Ascending aorta (tissue), 2 donors: ENCODE results near the gene SLC15A4. TPM values are rescaled to one million over a fixed set of nuclear protein-coding genes. Genes with fewer than 3 reads are reported as not detected.
A peak's percentile ranks its signal among the peaks of the same experiment; 100 is the strongest.
"Not testable (repeated sequence)": the region's sequence is repeated elsewhere in the genome, so short reads cannot be mapped to it uniquely, and the experiment has no call there.

Source experiments
- DNase-seq, 2 donors: peaks; one replicate each; pipeline ENCODE4 v3.0.0-alpha.2; 2019; ENCODE audit warnings: low spot score in 2 of 2
- H3K27ac ChIP-seq, 2 donors: fragments of 200-600 bp; sonication (generic); one replicate each; pipeline ENCODE4 v1.5.1; 2016 to 2017; ENCODE audit warnings: mild to moderate bottlenecking in 1 of 2
- H3K27me3 ChIP-seq: fragments of 200-600 bp; sonication (generic); one replicate; pipeline ENCODE4 v1.5.1; 2017
- H3K36me3 ChIP-seq, 2 donors: fragments of 200-600 bp; sonication (generic); one replicate each; pipeline ENCODE4 v1.5.1; 2016
- H3K4me1 ChIP-seq, 2 donors: fragments of 200-600 bp; sonication (generic); one replicate each; pipeline ENCODE4 v1.5.1; 2016 to 2017; ENCODE audit warnings: mild to moderate bottlenecking in 1 of 2
- H3K4me3 ChIP-seq, 2 donors: fragments of 200-600 bp; sonication (generic); one replicate each; pipeline ENCODE4 v1.5.1; 2016 to 2017; ENCODE audit warnings: mild to moderate bottlenecking in 1 of 2
- H3K9me3 ChIP-seq, 2 donors: fragments of 200-600 bp; sonication (generic); one replicate each; pipeline ENCODE4 v1.5.1; 2016
- intact Hi-C: fragments of 100-400 bp; cut with DNase I; formaldehyde crosslinking; loops from one replicate; pipeline ENCODE4 v1.15.1; 2023
- total RNA-seq: library from RNA; depleted of rRNA; stranded (reverse); fragments of >200 nt; gene quantifications from one replicate; pipeline ENCODE4 v1.1.0, GENCODE V29; 2016
- TF ChIP-seq, protein P1 (sequence below), 3 experiments: fragments of 200-600 bp in 2 of 3; fragments of 450-650 bp in 1 of 3; sonication (generic) in 2 of 3; IDR thresholded peaks; one replicate each; pipeline ENCODE4 v1.5.1; 2016 to 2019; ENCODE audit warnings: antibody characterized with exemption in 3 of 3, mild to moderate bottlenecking in 1 of 3, moderate library complexity in 1 of 3

The SLC15A4 gene
- total RNA-seq, 1 donor from 2014 or later, result 39.3 TPM

DNA sequence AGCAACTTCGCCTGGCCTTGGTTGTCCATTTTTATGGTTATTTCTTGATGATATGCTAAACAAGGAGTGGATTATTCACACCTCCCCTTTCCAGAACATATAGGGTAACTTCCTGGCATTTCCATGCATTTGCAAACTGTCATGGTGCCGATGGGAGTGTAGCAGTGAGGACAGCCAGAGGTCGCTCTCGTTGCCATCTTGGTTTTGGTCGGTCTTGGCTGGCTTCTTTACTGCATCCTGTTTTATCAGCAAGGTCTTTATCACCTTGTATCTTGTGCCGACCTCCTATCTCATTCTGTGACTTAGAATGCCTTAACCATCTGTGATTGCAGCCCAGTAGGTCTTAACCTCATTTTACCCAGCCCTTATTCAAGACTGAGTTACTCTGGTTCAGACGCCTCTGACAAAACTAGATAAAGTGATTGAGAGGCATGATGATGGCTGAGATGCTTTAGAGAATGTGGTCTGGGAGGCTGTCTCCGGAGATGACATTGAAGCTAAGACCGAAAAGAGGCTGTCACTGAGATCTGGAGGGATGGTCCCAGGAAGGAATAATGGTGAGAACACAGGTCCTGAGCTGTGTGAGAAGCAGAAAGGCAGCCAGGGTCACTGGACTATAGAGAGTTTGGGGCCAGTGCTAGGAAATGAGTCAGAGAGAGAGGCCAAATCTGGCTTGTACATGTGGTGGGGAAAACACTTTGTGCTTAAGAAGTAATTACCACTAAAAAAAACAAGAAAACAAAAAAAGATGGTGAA is 32.5 kb upstream of the SLC15A4 start:
- H3K4me1 ChIP-seq, result no peaks in the 10 kb centered on the region
- H3K9me3 ChIP-seq, result no peaks in the 10 kb centered on the region
- H3K36me3 ChIP-seq, result no peaks in the 10 kb centered on the region
- no peaks in the 10 kb centered on the region for H3K27me3 ChIP-seq
- H3K27ac ChIP-seq, result no peak overlapping the region
- intact Hi-C loops, result no loop called here
- DNase-seq, result no peak
- no peak overlapping the region for H3K4me3 ChIP-seq
- TF ChIP-seq, protein P1, sequence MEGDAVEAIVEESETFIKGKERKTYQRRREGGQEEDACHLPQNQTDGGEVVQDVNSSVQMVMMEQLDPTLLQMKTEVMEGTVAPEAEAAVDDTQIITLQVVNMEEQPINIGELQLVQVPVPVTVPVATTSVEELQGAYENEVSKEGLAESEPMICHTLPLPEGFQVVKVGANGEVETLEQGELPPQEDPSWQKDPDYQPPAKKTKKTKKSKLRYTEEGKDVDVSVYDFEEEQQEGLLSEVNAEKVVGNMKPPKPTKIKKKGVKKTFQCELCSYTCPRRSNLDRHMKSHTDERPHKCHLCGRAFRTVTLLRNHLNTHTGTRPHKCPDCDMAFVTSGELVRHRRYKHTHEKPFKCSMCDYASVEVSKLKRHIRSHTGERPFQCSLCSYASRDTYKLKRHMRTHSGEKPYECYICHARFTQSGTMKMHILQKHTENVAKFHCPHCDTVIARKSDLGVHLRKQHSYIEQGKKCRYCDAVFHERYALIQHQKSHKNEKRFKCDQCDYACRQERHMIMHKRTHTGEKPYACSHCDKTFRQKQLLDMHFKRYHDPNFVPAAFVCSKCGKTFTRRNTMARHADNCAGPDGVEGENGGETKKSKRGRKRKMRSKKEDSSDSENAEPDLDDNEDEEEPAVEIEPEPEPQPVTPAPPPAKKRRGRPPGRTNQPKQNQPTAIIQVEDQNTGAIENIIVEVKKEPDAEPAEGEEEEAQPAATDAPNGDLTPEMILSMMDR (IDR thresholded peaks at IDR 0.05), result no peak

DNA sequence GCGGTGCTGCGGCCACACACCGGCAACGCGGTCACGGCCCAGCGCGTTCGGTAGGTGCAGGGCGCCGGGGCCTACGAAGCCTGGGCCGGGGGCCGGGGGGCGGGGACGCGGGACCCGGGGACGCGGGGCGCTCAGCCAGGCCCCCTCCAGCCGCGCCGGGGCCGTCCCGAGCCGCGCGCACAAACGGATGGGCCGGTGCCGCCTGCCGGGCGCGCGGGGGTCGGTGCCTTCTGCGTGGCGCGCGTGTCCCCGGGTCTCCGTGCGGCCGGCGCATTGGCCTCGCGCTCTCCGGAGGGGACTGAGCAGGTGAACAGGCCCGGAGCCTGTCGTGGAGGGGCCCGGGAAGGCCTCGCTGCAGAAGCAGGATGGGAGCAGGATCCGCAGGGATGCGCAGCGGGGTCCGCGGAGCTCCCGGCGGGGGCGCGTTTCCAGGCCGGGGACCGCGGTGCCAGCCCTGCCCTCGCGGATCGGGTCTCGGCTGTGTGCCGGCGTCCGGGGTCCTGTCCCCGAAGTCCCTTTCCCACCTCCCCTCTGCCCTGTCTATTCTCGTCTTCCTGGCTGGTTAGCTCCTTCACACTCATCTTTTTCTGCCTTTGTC is 29.9 kb upstream of the SLC15A4 start:
- H3K9me3 ChIP-seq, result no peaks in the 10 kb centered on the region
- H3K27me3 ChIP-seq, result no peaks in the 10 kb centered on the region
- no peak for DNase-seq
- no peak overlapping the region for H3K27ac ChIP-seq
- intact Hi-C loops, result no loop called here
- H3K4me3 ChIP-seq, result peak overlapping the region; percentile 47 to 61
- no peaks in the 10 kb centered on the region for H3K36me3 ChIP-seq
- TF ChIP-seq, protein P1 (IDR thresholded peaks at IDR 0.05), result no peak
- H3K4me1 ChIP-seq, result no peaks in the 10 kb centered on the region

DNA sequence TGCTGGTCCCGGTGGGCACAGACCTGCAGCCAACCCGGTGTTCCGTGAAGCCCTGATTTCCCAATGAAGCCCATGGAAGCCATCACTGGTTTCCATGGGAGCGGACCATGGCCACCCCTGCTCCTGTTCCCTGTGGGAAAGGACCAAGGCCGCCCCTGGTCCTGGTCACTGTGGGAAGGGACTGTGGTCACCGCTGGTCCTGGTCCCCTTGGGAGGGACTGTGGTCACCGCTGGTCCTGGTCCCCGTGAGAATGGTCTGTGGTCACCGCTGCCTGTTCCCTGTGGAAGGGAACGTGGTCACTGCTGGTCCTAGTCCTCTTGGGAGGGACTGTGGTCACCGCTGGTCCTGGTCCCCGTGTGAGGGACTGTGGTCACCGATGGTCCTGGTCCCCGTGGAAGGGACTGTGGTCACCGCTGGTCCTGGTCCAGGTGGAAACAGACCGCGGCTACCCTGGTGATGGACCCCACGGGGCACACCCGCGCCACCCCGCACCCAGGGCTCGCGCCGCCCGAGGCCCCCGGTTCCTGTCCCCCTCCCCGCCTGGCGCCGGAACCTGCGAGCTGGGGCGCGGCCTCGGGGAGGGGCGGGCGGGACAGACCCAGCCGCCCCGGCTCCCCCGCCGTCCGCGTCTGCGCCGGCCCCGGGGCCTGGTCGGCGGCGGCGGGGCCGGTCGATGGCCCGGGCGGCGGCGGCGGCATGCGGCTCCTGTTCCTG is 29.3 kb upstream of the SLC15A4 start, which contains the start of gene GLT1D1:
TSS of gene GLT1D1 (plus strand) at position 594 of the 715 bp plus-strand sequence. CDS start at position 698, 104 bp downstream.
- H3K27ac ChIP-seq, result no peak within 1 kb of the TSS
- peak in 1 of 2 donors; percentile 60 for DNase-seq
- intact Hi-C loops, result no loop called here
- no peaks in the 10 kb centered on the region for H3K36me3 ChIP-seq
- TF ChIP-seq, protein P1 (IDR thresholded peaks at IDR 0.05), result no peak
- H3K4me3 ChIP-seq, result peak within 1 kb of the TSS; percentile 47 to 61
- no peaks in the 10 kb centered on the region for H3K27me3 ChIP-seq
- no peaks in the 10 kb centered on the region for H3K9me3 ChIP-seq
- no peaks in the 10 kb centered on the region for H3K4me1 ChIP-seq

DNA sequence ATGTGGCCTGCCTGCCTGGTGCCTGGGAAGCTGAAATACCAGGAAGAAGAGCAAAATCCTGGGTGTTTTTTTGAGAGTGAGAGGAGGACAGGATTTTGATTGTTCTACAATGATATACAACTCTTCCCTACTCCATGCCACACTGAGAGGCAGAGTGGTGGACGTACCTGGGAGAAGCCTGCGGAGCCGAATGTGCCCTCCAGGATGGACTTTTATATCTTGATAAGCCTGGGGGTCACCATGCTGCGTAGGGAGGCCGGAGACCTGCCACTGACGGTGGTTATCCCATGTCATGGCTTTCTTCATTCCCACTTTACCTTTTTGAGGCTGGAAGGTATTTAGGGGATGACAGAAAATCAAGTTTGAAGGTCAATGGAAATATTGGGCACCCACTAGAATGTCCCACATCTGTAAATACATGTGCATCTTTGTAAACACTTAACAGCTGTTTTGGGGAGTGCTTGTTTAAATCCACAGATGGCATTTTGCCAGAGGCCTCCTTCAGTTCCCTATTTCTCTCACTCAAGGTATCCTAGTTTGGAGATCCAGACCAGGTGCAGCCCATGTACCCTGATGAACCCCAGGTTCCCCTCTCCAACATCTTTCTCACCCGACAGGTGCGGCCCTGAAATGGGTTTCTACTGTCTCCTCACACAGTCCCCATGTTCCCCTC is 28.4 kb upstream of the SLC15A4 start:
- DNase-seq, result peak in 1 of 2 donors; percentile 53
- TF ChIP-seq, protein P1 (IDR thresholded peaks at IDR 0.05), result no peak
- Histone ChIP-seq H3K4me1 (no peaks in the 10 kb centered on the region), H3K9me3 (peaks cover 0 to 3% of the 10 kb centered on the region in 2 donors), H3K36me3 (no peaks in the 10 kb centered on the region), H3K27ac (no peak overlapping the region), H3K4me3 (no peak overlapping the region), H3K27me3 (no peaks in the 10 kb centered on the region)
- intact Hi-C loops, result no loop called here

DNA sequence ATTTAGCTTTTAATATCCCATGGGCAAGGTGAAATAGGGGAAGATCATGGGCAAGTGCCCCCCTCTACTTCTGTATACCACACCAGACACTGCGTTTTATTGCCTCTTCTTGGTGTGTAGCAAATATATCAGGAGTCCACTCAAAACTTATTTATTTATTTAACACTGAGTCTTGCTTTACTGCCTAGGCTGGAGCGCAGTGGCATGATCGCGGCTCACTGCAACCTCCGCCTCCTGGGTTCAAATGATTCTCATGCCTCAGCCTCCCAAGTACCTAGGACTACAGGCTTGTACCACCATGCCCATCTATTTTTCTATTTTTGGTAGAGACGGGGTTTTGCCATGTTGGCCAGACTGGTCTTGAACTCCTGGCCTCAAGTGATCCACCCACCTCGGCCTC is 27.7 kb upstream of the SLC15A4 start:
- H3K9me3 ChIP-seq, H3K4me3 ChIP-seq, H3K27ac ChIP-seq, intact Hi-C loops, H3K4me1 ChIP-seq, H3K36me3 ChIP-seq, DNase-seq, H3K27me3 ChIP-seq: not testable (repeated sequence)
